Measurements from ENCODE around the gene FZR1. TPM values are rescaled to one million over a fixed set of nuclear protein-coding genes. Genes with fewer than 3 reads are reported as not detected.

The FZR1 gene
- total RNA-seq, 1 donor = 30.2 TPM

GRCh38 chr19:3491396-3492119 lies 14.6 kb upstream of the FZR1 start:
- no peak for DNase-seq (ENCODE audit: low read depth)
- TF ChIP-seq CTCF (IDR thresholded peaks at IDR 0.05; ENCODE audit: insufficient read depth, low read length) = no peak
- H3K4me3 ChIP-seq (ENCODE audit: low read depth, low read length) = no peak overlapping the region

GRCh38 chr19:3492131-3492839 lies 13.8 kb upstream of the FZR1 start:
- no peak overlapping the region for H3K4me3 ChIP-seq (ENCODE audit: low read depth, low read length)
- DNase-seq (ENCODE audit: low read depth) = no peak
- TF ChIP-seq CTCF (IDR thresholded peaks at IDR 0.05; ENCODE audit: insufficient read depth, low read length) = no peak

GRCh38 chr19:3492919-3493318 lies 13.2 kb upstream of the FZR1 start:
- no peak for DNase-seq (ENCODE audit: low read depth)
- no peak overlapping the region for H3K4me3 ChIP-seq (ENCODE audit: low read depth, low read length)
- no peak for TF ChIP-seq CTCF (IDR thresholded peaks at IDR 0.05; ENCODE audit: insufficient read depth, low read length)

DNA sequence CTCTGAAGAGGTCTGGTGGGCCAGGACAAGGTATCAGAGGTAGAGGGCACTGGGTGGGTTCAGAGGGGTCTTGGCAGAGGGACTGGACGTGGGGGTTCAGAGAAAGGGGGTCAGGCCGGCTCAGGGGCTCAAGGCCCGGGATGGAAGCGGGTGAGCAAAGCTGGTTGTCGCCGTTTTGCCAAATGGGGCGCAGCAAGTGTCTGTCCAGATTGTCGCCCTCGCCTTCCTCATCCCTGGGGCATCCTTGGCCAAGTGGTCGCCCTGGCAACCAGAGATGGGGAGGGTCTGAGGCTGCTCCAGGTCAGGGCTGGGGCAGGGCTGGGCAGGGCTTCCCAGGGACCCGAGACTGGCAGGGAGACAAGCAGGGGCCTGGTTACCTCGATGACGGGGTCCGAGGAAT lies 12.5 kb upstream of the FZR1 start:
- TF ChIP-seq CTCF (IDR thresholded peaks at IDR 0.05; ENCODE audit: insufficient read depth, low read length) = no peak
- H3K4me3 ChIP-seq (ENCODE audit: low read depth, low read length) = no peak overlapping the region
- DNase-seq (ENCODE audit: low read depth) = no peak

- H3K4me3 ChIP-seq (ENCODE audit: low read depth, low read length) = no peak overlapping the region
- no peak for DNase-seq (ENCODE audit: low read depth)
- TF ChIP-seq CTCF (IDR thresholded peaks at IDR 0.05; ENCODE audit: insufficient read depth, low read length) = no peak
Observed at GRCh38 chr19:3494051-3494450, 12.1 kb upstream of the FZR1 start.

GRCh38 chr19:3494559-3494958 lies 11.6 kb upstream of the FZR1 start:
- TF ChIP-seq CTCF (IDR thresholded peaks at IDR 0.05; ENCODE audit: insufficient read depth, low read length) = no peak
- DNase-seq (ENCODE audit: low read depth) = no peak
- no peak overlapping the region for H3K4me3 ChIP-seq (ENCODE audit: low read depth, low read length)
